Testis (tissue), 3 donors: ENCODE data around the gene CACNB4. TPM values are rescaled to one million over a fixed set of nuclear protein-coding genes. Genes with fewer than 3 reads are reported as not detected.
"Not testable (repeated sequence)": the region's sequence is repeated elsewhere in the genome, so short reads cannot be mapped to it uniquely, and the experiment has no call there.

Source experiments
- DNase-seq: peaks from one replicate; pipeline ENCODE4 v3.0.0-alpha.2; 2019
- H3K27ac ChIP-seq, 2 donors: fragments of 200-600 bp; sonication (generic); one replicate each; pipeline ENCODE4 v1.5.1; 2019
- H3K27me3 ChIP-seq: fragments of 200-600 bp; sonication (generic); one replicate; pipeline ENCODE4 v1.5.1; 2019
- H3K36me3 ChIP-seq: fragments of 200-600 bp; sonication (generic); one replicate; pipeline ENCODE4 v1.5.1; 2017; ENCODE audit warnings: low read depth; ENCODE audit errors: missing control alignments
- H3K4me1 ChIP-seq: fragments of 200-600 bp; sonication (generic); one replicate; pipeline ENCODE4 v1.5.1; 2019
- H3K4me3 ChIP-seq, 2 donors: fragments of 200-600 bp; sonication (generic); one replicate each; pipeline ENCODE4 v1.5.1; 2017 to 2019
- H3K9me3 ChIP-seq: fragments of 200-600 bp; sonication (generic); one replicate; pipeline ENCODE4 v1.5.1; 2017
- CTCF ChIP-seq, 3 experiments: fragments of 450-650 bp in 2 of 3; fragments of 200-600 bp in 1 of 3; sonication (generic) in 1 of 3; IDR thresholded peaks; one replicate each; pipeline ENCODE4 v1.5.1; 2016 to 2019; ENCODE audit warnings: antibody characterized with exemption in 3 of 3, mild to moderate bottlenecking in 2 of 3, moderate library complexity in 1 of 3
- POLR2A ChIP-seq: fragments of 450-650 bp; IDR thresholded peaks from one replicate; pipeline ENCODE4 v1.6.1; 2017; ENCODE audit warnings: antibody characterized with exemption, mild to moderate bottlenecking, moderate library complexity
- WGBS, 2 donors: methylation state at CpG; one replicate each; pipeline ENCODE4 v1.1.5; 2018; 5-methylcytosine and 5-hydroxymethylcytosine counted together
- intact Hi-C: fragments of 100-400 bp; cut with DNase I; formaldehyde crosslinking; loops from one replicate; pipeline ENCODE4 v1.15.1; 2023; ENCODE audit warnings: low total_unique reads
- polyA plus RNA-seq: library from polyadenylated mRNA; stranded (reverse); fragments of 350-450 nt; fragmentation: Illumina TruSeq; extraction: RNeasy Lipid Tissue Mini Kit (QIAGEN cat#74804); gene quantifications from one replicate; pipeline ENCODE4 v1.2.3, GENCODE V29; 2014; ENCODE audit warnings: low read depth, low replicate concordance; ENCODE audit not compliant: insufficient read depth
- total RNA-seq, 2 donors: library from RNA; depleted of rRNA; stranded (reverse); fragments of >200 nt; gene quantifications; one replicate each; pipeline ENCODE4 v1.2.3, GENCODE V29; 2016

CACNB4 gene
- total and polyA plus RNA-seq, 3 donors from 2014 or later: 7.8 to 83.8 (median 82.2) TPM

GRCh38 chr2:151799886-151800292 lies 299.0 kb downstream of the CACNB4 start:
- Histone ChIP-seq H3K4me3 (no peak overlapping the region), H3K4me1 (no peaks in the 10 kb centered on the region), H3K27me3 (no peaks in the 10 kb centered on the region), H3K36me3 (no peaks in the 10 kb centered on the region), H3K27ac (no peak overlapping the region), H3K9me3 (no peaks in the 10 kb centered on the region)
- intact Hi-C loops: no loop called here
- TF ChIP-seq CTCF (IDR thresholded peaks at IDR 0.05) (no peak), POLR2A (no peak)
- DNase-seq: no peak
- WGBS, 2 donors: 64 to 71% methylated on average over 3 of the region's 3 CpGs

GRCh38 chr2:151796774-151797173 lies 302.1 kb downstream of the CACNB4 start:
- WGBS, 2 donors: 92% methylated on average over 2 of the region's 2 CpGs
- Histone ChIP-seq H3K9me3 (no peaks in the 10 kb centered on the region), H3K4me1 (no peaks in the 10 kb centered on the region), H3K27ac (no peak overlapping the region), H3K27me3 (no peaks in the 10 kb centered on the region), H3K4me3 (no peak overlapping the region), H3K36me3 (no peaks in the 10 kb centered on the region)
- intact Hi-C loops: no loop called here
- DNase-seq: no peak
- TF ChIP-seq POLR2A (no peak), CTCF (IDR thresholded peaks at IDR 0.05) (no peak)

DNA sequence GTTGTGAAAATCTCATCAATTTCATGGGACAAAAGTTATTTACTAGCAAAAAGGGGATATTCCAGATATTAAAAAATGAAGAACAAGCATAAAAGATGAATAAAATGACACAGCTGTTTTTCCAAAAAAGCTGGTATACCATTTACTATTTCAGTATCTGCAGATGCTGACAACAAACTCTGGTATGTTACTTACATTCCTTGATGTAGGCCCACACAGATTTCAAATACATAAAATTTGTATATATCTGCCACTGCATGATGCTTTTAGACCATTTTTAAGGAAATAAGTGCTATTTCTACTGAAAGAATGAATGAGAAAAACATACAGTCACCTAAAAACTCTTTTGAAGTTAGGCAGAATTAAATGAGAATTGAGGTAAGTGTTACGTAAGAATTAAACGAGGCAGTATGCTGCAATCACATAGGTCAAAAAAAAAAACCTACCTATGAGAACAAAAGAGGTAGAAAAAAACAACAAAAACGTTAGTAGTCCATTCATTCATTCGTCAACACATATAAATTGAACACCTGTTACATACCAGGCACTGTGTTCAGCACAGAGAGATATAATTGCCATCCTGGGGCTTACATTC lies 303.1 kb downstream of the CACNB4 start:
- WGBS, 2 donors: 83 to 89% methylated on average over 4 of the region's 4 CpGs
- no peak for DNase-seq
- intact Hi-C loops: no loop called here
- Histone ChIP-seq H3K4me3 (no peak overlapping the region), H3K27me3 (no peaks in the 10 kb centered on the region), H3K27ac (no peak overlapping the region), H3K36me3 (no peaks in the 10 kb centered on the region), H3K4me1 (no peaks in the 10 kb centered on the region), H3K9me3 (no peaks in the 10 kb centered on the region)
- TF ChIP-seq CTCF (IDR thresholded peaks at IDR 0.05): no peak
- TF ChIP-seq POLR2A: no peak

GRCh38 chr2:151794422-151794821 lies 304.4 kb downstream of the CACNB4 start:
- H3K4me1 ChIP-seq, H3K36me3 ChIP-seq, intact Hi-C loops, H3K27ac ChIP-seq, H3K27me3 ChIP-seq, H3K4me3 ChIP-seq, DNase-seq, H3K9me3 ChIP-seq: not testable (repeated sequence)
- WGBS, 2 donors: 95% methylated on average over 6 of the region's 6 CpGs

DNA sequence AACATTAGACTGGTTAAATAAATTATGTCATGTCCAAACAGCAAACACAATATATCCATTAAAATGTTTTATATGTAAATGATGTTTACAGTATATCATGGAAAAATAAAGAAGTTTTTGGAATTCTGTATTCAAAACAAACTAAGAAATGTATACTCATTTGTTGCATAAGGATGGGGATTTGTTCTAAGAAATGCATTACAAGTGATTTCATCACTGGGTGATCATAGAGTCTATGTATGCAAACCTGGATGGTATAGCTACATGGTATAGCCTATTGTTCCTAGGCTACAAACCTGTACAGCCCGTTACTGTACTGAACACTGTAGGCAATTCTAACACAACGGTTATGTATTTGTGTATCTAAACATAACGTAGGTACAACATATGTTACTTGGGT lies 305.7 kb downstream of the CACNB4 start:
- H3K4me1 ChIP-seq: no peaks in the 10 kb centered on the region
- H3K36me3 ChIP-seq: no peaks in the 10 kb centered on the region
- DNase-seq: no peak
- no peak overlapping the region for H3K27ac ChIP-seq
- no peaks in the 10 kb centered on the region for H3K9me3 ChIP-seq
- 86 to 94% methylated on average over 3 of the region's 3 CpGs for WGBS, 2 donors
- H3K27me3 ChIP-seq: no peaks in the 10 kb centered on the region
- intact Hi-C loops: no loop called here
- H3K4me3 ChIP-seq: no peak overlapping the region
- no peak for TF ChIP-seq POLR2A
- TF ChIP-seq CTCF (IDR thresholded peaks at IDR 0.05): no peak
